ENCODE measurements around the gene PPP3CA. TPM values are rescaled to one million over a fixed set of nuclear protein-coding genes. Genes with fewer than 3 reads are reported as not detected.

The PPP3CA gene
- total RNA-seq, result 63.3 and 65.6 TPM in 2 replicates

DNA sequence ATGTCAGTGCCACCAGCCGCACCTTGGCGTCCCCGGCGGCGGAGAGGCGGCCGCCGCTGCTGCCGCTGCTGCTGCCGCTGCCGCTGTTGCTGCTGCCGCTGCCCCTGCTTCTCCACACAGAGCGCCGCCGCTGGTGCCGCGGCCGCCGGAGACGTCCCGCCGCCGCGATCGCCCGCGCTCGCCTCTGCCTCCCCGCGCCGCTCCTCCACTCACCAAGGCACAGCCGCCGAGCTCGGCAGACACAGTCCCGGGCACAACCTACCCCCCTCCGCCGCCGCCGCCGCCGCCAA, at the start of gene PPP3CA:
PPP3CA (minus strand) TSS at position 260 of the 290 bp plus-strand sequence.

All from smooth muscle cell of bladder (primary cell).